HL-60/S4 (cell line): ENCODE data around the gene PI4KA.
"Not testable (repeated sequence)": the region's sequence is repeated elsewhere in the genome, so short reads cannot be mapped to it uniquely, and the experiment has no call there.

Source experiments
- in situ Hi-C: fragments of 300-500 bp; cut with MboI; formaldehyde crosslinking; loops from 2 replicates; pipeline ENCODE4 v1.14.3; 2022; ENCODE audit warnings: low sequenced_read_pairs

Gene PI4KA

DNA sequence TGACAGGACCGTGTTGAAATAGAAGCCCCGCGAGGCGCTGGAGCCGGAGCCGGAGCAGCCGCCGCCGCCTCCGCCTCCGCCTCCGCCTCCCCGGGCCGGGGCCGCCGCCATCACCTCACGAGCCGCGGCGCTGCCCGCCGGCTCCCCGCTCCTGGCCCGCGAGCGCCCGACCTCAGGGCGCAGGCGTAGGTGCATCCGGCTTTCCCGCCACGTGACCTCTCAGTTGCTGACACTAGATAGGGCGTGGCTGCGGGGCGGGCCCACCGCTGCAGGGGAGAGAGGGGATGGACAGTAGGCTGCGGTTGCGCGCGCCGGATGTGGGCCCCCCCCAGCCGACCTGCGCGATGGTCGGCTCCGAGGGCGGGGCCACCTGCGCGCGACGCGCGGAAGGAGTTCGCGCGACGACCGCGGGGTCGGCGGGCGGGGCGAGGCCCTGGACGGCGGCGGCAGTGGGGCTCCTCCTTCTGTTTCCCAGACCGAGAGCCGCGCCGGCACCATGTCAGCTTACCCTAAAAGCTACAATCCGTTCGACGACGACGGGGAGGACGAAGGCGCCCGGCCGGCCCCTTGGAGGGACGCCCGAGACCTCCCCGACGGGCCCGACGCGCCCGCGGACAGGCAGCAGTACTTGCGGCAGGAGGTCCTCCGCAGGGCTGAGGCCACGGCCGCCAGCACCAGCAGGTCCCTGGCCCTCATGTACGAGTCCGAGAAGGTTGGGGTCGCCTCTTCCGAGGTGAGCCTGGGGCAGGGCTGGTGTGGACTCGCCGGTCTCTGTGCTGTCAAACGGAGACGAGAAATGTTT is at the start of gene PI4KA, which contains the start of gene SNAP29:
Gene PI4KA, minus strand, starts transcription at position 197 of the 802 bp plus-strand sequence. Its CDS starts 86 bp downstream, at position 111.
Gene SNAP29, plus strand, starts transcription at position 393 of the 802 bp plus-strand sequence. Its CDS starts 104 bp downstream, at position 497.
- in situ Hi-C loops = no loop called here

DNA sequence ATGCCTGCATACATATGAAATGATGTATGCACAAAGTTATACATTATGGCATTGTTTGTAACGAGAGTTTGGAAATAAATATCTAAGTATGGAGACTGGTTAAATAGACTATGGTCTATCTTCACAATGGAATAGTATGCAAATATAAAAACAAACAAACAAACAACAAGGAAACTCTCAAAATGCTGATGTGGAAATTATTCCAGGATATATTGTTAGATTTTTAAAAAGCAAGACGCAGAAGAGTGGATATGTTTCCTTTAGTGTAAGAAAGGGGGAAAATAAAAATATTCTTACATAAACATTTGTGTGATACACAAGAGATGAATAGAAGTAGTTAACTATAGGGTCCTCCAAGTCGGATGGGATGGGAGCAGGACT is 47.8 kb upstream of the PI4KA start:
- in situ Hi-C loops = no loop called here

DNA sequence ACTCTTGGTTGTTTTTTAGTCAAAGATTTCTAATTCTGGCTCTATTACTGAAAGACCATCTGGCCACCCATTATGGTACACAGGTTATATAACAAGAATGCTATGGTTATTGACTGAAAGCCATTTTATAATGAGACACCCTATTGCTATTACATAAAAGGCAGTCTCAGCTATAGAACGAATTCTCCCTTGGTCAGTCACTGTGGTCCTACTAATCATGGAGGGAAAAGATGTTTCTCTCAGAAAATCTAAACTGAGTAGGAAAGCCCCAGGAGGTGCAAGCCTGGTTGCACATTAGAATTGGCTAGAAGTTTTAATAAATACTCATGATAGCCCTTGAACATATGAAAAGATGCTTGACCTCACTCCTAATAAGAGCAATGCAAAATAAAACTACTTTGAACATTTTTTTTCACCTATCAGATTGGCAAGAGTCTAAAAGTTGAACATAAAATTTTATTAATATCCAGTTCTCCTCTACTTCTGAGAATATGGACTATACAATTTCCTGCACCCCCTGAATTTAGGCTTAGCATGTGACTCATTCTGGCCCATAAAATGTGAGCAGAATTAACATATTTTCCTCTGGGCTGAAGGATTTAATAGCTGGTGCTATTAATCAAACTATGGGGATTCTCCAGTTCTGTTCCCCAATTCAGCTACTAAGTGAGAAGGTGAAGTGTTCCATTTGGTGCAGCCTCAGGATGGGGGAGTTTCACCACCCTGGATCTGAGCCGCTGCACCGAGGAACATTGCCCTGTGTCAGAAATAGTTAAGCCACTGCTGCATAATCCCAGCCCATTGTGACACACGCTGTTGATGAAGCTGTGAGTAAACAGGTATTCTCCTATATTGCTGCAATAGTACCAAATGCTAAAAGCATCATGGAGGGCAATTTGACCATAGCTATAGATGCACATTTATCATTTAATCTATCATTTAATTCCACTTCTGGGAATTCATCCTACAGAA is 47.1 kb upstream of the PI4KA start:
- in situ Hi-C loops = no loop called here

DNA sequence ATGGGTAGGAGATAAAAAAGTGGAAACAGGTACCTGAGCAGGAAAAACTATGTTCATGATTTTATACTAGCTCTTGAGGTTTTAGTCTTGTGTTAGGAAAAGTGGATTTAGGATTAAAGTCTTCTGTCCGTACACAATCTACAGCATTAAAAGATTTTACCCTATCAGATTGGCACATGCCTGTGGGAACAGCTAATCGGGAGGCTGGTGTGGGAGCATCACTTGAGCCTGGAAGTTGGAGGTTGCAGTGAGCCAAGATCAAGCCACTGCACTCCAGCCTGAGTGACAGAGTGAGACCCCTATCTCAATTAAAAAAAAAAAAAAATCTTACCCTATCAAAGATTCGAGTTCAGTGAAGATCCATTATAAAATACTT is 46.4 kb upstream of the PI4KA start:
- in situ Hi-C loops = no loop called here

DNA sequence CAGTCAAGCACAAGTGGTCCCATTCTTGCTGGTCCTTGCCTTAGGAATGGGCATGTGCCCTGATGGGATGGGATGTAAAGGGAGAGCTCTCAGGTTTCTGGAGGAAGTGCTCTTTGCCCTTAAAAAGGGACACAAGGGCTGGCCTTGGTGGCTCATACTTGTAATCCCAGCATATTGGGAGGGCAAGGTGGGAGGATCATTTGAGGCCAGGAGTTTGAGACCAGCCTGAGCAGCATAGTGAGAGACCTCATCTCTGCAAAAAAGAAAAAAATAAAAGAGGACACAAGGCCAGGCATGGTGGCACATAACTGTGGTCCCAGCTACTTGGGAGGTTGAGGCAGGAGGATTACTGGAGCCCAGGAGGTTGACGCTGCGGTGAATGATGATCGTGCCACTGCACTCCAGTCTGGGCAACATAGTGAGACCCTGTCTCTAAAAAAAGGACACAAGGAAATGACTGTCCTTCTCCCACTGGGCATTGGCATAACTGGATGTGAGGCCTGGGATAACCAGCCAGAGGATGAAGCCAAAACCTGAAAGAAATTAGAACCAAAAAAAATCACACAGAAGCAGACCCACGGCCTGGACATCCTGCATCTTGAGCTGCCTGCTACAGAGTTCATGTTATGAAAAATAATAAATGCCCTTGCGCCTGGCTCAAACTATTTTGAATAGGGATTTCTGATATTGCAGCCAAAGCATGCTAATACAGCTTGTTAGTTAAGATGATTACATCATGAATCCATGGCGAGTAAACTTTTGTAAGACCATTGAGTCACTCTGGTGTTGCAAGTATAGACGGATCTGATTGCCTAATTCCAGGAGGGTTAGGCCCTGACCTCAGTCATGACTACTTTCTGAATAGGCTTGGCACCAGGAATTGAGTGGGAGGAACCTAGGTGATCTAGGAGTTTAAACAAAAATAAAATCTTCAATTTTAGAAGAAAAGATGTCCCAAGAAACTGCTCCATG is 45.7 kb upstream of the PI4KA start:
- in situ Hi-C loops = no loop called here

DNA sequence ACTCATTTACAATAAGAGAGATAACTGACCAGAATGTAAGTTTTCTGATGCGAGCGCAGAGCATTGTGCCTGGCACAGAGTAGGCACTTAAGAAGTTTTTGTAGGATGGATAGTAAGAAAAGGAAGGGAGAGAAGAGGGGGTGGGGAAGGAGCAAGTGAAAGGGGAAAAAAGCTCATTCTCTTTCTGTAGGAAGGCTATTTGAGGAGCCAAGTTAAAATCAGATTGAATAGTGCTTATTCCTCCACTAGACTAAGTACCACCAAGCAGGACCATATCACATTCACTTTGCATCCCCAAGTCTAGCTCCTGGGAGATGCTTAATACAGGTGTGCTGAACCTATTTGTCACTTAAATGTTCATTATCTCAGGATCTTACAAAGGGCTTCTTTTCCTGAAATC is 44.5 kb upstream of the PI4KA start:
- in situ Hi-C loops = no loop called here

DNA sequence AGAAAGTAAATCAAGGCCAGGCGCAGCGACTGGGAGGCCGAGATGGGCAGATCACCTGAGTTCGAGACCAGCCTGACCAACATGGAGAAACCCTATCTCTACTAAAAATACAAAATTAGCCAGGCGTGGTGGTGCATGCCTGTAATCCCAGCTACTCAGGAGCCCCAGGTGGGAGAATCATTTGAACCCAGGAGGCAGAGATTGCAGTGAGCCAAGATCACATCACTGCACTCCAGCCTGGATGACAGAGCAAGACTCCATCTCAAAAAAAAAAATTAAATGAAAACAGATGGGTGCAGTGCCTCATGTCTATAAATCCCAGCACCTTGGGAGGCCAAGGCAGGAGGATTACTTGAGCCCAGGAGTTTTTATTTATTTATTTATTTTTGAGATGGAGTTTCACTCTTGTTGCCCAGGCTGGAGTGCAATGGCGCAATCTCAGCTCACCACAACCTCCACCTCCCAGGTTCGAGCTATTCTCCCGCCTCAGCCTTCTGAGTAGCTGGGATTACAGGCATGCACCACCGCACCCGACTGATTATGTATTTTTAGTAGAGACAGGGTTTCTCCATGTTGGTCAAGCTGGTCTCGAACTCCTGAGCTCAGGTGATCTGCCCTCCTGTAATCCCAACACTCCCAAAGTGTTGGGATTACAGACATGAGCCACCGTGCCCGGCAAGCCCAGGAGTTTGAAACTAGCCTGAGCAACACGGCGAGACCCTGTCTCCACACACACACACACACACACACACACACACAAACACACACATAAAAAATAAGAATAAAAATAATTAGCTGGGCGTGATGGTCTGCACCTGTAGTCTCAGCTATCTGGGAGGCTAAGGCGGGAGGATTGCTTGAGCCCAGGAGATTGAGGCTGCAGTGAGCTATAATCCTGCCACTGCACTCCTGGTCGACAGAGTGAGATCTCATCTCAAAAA is 42.8 kb upstream of the PI4KA start:
- in situ Hi-C loops = not testable (repeated sequence)

DNA sequence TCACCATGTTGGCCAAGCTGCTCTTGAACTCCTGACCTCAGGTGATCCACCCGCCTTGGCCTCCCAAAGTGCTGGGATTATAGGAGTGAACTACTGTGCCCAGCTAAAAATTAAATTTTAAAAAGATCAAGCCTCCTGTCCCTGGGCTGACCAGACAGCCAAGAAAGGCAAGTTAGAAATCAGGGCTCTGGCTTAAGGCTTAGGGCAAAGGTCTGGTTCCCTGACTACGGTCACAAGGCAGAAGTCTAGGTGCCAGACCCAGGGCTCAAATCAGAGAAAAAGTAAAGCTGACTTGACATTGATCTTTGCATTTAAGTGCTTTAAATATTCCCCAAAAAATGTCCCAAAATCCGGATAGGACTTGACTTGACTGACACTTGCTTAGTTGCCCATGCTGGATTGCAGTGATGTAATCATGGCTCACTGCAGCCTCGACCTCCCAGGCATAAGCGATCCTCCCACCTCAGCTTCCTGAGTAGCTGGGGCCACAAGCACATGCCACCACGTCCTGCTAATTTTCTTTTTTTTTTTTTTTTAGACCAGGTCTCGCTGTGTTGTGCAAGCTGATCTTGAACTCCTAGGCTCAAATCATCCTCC is 41.3 kb upstream of the PI4KA start:
- in situ Hi-C loops = no loop called here

DNA sequence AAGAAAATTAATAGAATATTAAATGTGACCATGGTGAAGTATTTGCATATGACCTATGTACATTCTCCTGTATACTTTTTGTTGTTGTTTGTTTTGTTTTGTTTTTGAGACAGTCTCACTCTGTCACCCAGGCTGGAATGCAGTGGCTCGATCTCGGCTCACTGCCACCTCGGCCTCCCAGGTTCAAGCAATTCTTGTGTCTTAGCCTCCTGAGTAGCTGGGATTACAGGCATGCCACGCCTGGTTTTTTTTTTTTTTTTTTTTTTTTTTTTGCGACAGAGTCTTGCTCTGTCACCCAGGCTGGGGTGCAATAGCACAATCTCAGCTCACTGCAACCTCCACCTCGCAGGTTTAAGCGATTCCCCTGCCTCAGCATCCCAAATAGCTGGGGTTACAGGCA is 39.1 kb upstream of the PI4KA start:
- in situ Hi-C loops = not testable (repeated sequence)

DNA sequence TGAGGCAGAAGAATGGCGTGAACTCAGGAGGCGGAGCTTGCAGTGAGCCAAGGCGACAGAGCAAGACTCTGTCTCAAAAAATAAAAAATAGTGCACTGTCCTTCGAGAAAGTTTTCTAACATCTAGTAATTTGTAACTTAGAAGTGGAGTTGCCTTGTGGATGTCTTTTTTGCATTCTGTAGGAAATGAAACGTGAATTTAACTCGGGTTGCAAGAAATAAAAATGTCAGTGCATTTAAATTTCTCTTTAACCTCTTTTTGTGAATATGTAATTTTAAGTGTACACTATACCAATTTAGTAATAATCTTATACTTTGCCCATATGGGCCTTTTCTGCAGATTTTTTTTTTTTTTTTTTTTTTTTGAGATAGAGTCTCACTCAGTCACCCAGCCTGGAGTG is 32.4 kb upstream of the PI4KA start:
- in situ Hi-C loops = no loop called here

DNA sequence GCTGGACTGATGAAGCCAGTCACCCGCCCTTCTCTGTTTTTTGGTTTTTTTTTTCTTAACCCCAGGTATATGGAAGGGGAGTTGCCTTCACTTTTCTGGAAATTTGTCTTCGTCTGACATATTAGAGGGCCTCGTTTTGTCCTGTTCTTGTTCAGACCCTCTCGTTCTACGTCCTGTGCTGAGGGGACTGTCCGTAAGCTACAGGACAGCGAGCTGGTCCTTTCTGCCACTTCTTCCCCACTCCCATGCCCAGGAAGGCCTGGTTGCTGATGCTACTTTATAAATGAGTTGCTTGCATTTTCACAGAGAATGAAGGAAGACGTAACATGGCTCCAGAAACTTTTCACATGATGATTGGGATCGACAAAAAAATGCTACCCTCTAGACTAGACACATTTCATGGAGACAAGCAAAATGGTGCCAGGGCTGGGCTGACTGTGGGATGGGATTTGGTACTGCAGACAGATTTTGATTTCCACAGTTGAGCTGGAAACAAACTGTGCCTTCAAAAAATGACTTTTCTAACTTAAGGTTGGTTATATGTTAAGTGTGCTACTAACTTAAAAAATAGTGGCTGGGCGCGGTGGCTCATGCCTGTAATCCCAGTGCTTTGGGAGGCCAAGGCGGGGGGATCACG is 31.4 kb upstream of the PI4KA start:
- in situ Hi-C loops = no loop called here

DNA sequence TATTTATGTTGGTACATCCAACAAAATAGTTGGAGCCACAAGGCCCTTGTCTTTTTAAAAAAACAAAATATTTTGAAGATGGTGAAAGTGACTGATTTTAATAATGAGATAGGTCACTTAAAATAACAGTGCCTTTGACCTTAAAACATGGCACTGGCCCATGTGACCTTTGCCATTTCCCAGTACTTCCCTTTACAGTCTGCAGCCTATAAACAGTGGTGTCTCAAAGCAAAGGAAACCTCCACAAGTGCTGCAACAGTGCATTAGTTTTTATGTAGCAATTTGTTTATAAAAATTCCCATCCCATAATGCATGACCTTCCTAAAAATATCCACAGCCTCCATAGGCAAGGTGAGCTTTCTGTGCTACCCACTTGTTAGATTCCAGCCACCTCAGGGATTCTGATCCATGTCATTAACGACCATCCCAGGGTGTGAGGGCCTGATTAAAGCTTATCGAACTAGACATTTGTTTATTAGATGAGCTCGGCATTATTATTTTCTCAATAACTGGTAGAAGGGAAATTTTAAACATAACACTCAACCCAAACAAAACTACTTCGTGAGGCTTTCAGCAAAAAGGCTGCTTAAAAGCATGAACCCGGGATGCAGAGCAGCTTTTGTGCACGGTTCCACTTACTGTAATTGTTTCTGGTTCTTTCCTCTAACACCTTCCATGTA is 30.6 kb upstream of the PI4KA start:
- in situ Hi-C loops = no loop called here

DNA sequence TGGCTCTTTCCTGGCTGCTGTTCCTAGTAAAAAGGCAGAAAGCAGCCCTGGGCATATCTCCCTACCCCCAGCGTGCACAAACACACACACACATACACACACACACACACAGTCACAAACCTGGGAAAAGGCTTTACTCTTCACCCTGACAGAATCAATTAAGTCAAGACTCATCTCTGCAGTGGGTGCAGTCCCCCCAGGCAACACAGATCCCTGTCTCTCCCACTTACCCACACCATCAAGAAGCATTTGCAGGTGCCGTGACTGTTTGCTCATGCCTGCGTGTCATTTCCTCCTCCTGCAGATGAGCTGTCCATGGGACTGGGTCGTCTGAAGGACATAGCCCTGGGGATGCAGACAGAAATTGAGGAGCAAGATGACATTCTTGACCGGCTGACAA is 28.8 kb upstream of the PI4KA start:
- in situ Hi-C loops = no loop called here

DNA sequence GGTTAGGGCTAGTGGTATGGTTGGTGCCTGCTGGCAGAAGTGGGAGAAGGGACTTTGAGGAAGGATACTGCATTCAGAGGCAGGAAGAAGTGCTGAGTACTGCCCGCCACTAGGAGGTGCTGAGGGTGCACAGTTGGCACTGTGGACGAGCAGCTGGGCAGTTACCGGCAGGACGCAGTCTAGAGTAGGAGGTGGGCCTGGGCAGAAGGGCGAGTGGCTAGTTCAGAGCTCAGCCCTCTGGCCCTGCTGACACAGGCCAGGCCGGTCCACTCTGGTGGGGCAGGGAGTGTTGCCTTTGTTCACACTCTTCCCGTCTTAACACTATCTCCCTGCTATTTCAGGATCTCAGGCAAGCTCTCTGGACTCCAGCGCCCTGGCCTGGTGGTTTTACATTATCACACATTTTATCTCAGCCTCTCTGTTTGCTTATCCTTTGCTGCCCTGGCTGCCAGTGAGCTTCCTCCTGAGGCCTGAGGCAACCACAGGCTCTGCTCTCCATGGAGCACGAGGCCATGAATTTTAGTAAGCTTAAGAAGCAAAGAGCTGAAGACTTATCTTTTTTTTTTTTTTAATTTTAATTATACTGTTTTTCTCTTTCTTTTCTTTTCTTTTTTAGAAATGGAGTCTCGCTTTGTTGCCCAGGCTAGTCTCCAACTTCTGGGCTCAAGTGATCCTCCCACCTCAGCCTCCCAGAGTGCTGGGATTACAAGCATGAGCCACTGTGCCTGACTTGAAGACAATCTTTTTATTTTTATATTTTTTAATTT is 27.1 kb upstream of the PI4KA start:
- in situ Hi-C loops = no loop called here

DNA sequence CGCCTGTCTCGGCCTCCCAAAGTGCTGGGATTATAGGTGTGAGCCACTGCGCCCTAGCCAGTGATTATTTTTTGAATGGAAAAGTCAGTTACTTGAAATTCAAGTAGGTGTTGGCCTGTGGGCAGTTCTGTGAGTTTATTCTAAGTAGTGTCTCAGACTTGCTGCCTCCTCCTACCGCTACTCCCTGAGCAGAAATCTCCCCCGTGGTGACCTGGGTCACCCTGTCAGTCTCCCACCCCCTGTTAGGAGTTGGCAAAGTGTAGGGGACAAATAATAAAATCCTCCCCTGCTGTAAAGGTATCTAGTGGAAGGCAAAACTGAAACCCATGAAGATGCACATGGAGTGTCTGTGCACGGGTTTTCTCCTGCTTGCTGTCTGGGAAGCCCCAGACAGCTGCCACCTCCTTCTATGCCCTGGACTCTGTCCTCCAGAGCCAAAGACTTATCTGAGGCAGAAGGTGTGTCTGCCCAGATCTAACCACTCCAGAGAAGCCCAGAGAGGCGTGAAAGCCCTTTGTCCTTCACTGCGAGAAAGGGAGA is 26.5 kb upstream of the PI4KA start:
- in situ Hi-C loops = no loop called here

DNA sequence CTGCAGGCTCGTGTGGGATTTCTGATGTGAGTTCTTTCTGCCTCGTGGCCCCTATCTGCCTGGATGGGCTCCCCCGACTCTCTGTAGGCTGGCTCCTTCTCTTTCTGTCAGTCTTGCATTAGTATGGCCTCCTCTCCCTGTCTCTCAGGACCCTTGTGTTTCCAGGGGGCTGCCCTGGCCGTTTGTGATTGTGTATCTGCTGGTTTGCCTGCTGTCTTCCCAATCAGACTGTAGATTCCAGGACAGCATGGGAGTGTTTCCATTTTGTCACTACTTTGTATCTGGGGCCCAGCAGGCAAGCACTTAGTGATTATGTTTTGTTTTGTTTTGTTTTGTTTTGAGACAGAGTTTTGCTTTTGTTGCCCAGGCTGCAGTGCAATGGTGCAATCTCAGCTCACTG is 25.8 kb upstream of the PI4KA start:
- in situ Hi-C loops = no loop called here

DNA sequence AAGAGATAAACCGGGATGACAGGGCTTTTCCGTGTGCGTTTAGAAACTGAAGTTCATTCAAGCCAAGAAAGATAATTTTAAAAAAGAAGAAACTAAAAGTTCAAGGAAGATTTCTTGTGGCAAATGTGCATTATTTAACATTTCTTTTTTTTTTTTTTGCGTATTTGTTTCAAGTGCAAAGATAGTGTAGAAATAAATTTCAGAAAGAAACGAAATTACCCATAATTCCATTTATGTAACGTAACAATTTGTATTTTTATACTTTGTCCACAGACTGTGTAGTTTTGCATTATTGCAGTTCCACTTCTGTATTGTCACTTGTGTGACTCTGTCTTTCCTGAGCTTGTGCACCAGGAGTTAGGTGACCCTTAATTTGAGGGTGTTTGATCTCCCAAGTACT is 24.2 kb upstream of the PI4KA start:
- in situ Hi-C loops = no loop called here
